GM19043 (cell line): Measurements from ENCODE around the gene SEMA5A.

Experiments used
- ATAC-seq: cut with Tn5 transposase; IDR thresholded peaks from one replicate; pipeline ENCODE4 v1.9.1; 2021; ENCODE audit warnings: low read depth; ENCODE audit not compliant: unreplicated experiment

Gene SEMA5A

GRCh38 chr5:9339206-9339818, 206.6 kb downstream of the SEMA5A start:
- no peak for ATAC-seq

GRCh38 chr5:9338796-9339195, 207.1 kb downstream of the SEMA5A start:
- ATAC-seq, result no peak

GRCh38 chr5:9337928-9338595, 207.8 kb downstream of the SEMA5A start:
- ATAC-seq, result no peak

- no peak for ATAC-seq
These were observed 209.9 kb downstream of the SEMA5A start for GRCh38 chr5:9335754-9336495.

GRCh38 chr5:9335269-9335668, 210.6 kb downstream of the SEMA5A start:
- ATAC-seq, result no peak

GRCh38 chr5:9332026-9332425, 213.8 kb downstream of the SEMA5A start:
- no peak for ATAC-seq

GRCh38 chr5:9331372-9331771, 214.5 kb downstream of the SEMA5A start:
- no peak for ATAC-seq

- ATAC-seq, result no peak
These were observed 216.8 kb downstream of the SEMA5A start for GRCh38 chr5:9329125-9329524.

GRCh38 chr5:9325549-9325948, 220.3 kb downstream of the SEMA5A start:
- no peak for ATAC-seq

GRCh38 chr5:9324348-9325077, 221.4 kb downstream of the SEMA5A start:
- ATAC-seq, result no peak

GRCh38 chr5:9320652-9321051, 225.2 kb downstream of the SEMA5A start:
- no peak for ATAC-seq

- ATAC-seq, result no peak
These were observed 227.8 kb downstream of the SEMA5A start for GRCh38 chr5:9318031-9318430.

- no peak for ATAC-seq
These were observed 229.1 kb downstream of the SEMA5A start for GRCh38 chr5:9316733-9317132.

- ATAC-seq, result no peak
These were observed 229.8 kb downstream of the SEMA5A start for GRCh38 chr5:9316041-9316440.

- ATAC-seq, result no peak
These were observed 231.3 kb downstream of the SEMA5A start for GRCh38 chr5:9314558-9314957.

GRCh38 chr5:9313751-9314150, 232.1 kb downstream of the SEMA5A start:
- ATAC-seq, result no peak

- no peak for ATAC-seq
These were observed 238.7 kb downstream of the SEMA5A start for GRCh38 chr5:9307150-9307549.

- ATAC-seq, result no peak
These were observed 243.7 kb downstream of the SEMA5A start for GRCh38 chr5:9302218-9302617.

GRCh38 chr5:9301200-9301599, 244.7 kb downstream of the SEMA5A start:
- no peak for ATAC-seq

GRCh38 chr5:9297134-9297533, 248.7 kb downstream of the SEMA5A start:
- ATAC-seq, result no peak

GRCh38 chr5:9295466-9295801, 250.4 kb downstream of the SEMA5A start:
- no peak for ATAC-seq
